C1 segment of cervical spinal cord (tissue), 14 donors: ENCODE measurements around the gene RAB25.

ENCODE experiments used
- DNase-seq, 14 donors: peaks; one replicate each; lab custom pipeline; 2025; lab: John Stamatoyannopoulos, UW

RAB25 gene

DNA sequence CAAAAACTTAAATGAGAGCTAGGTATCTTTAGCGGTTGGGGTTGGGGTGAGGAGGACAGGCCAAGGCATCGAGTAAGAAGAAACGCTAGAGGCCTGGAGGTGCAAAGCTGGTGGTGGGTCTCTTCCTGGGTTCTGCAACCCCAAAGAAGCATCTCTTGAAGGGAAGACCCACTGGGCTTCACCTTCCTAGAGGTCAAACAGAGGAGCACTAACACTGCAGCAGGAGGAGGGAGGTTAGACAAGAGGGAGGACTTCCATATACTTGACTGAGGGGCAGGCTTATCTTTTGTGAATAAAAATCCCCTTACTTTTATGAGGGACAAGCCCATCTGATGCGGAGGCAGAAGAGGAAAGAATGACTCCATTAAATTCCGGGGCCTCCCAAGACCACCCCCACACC lies 18.8 kb downstream of the RAB25 start:
- no peak for DNase-seq

DNA sequence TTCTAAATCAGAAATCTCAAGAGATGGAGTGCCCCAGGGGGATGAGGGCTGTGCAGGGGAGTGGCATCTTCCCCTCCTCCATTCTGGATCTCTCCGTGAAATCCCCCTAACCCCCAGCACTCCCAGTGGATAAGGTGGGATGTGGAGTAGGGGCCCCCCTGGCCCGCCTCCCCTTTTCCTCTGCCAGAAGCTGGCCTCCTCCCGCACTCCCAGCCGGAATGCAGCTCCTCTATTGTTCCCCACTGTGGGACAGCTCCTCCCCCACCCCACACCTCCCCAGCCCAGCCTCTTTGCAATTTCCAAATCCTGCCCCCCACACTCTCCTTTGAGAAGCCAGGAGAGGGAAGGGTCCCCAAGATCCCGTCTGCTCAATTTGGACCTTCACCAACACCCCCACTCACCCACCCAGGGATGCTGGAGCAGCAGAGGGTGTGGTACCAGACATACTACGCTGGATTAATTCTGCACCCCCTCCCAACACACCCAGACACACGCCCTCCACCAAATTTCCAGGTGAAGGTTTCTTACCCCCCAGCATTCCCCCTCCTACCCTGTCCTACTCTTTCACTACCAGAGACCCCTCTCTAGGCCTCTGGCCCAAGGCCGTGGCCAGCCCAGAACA lies 19.4 kb downstream of the RAB25 start:
- no peak for DNase-seq

DNA sequence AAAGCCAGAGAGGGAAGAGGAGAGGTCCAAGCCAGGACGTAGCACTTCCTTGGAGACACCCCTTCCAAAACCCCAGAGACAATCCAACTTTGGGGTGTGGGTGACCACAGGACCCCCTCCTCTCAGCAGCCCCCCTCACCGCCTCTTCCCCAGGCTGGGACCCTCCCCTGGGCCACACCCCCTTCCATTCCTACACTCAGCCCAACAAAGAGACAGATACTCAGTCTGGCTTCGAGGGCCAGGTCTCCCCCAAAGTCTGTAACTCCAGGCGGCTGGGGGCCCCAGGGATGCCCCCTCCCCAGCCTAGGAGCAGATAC lies 19.9 kb downstream of the RAB25 start:
- DNase-seq, result no peak

GRCh38 chr1:156081180-156081916 lies 20.4 kb downstream of the RAB25 start:
- DNase-seq, result no peak

DNA sequence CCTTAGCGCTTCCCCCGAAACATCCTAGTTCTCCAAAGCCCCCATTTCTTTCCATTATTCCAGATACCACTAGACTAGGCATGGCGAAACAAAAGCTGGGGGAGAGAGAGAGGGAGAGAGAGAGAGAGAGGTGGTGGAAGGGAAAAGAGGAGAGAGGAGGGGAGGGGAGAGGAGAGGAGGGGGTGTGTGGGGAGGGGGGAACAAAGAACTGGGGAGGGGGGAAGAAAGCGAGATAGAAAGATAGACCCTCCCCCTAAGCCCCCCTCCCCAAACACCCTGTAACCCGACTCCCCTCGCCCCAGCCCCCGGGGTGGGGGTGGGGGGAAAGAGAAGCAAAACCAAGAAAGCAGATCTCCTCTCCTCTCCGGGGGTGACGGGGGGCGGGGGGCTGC lies 21.0 kb downstream of the RAB25 start:
- no peak for DNase-seq

GRCh38 chr1:156082309-156083091 lies 21.5 kb downstream of the RAB25 start, which contains the start of gene MEX3A:
TSS of gene MEX3A (minus strand) at chr1:156082465. CDS start at chr1:156081998, 467 bp downstream.
- DNase-seq, result peak in 13 of 14 donors; percentile 17 to 74 (median 59)

DNA sequence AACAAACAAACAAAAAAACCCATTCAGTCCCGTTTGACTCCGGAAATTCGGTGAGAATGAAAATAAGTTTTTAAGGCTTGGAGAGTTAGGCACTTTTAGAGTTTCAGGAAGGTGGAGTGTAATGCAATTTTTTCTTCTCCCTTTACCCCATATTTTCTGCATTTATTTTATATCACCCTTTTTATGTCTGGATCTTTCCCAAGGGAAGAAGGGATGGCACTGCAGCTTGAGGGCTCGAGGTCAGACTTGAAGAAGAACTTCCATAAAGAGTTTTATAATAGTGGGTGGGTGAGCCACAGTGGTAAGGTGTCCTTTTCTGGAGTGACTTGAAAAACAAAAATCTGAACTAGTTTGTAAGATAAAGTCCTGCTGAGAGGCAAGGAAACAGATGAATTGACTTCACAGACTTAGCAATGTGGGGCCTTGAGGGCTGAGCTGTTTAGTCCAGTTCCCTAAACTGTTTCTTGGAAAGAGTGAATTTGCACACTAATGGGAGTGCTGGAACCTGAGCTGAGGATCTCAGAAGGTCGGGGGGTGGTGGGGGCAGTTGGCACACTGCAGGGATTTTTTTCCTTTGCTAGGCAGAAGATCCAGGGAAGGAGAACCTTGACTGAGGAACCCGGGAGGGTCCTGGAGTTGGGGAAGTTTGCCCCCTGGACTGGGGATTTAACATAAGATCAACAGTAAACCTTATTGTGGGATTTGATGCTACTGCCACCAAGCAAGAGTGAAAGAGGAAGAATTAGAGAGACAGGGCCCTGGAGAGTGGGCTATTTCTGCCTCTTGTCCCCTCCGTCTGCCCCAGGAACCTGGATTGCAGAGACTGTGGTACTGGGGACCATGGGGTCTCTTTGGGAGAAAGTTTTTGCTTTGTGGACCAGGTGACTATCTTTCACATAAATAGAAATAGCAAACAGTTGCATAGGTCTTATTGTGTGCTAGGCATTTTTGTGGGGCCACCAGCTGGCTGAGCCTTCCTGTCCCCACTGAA lies 23.1 kb downstream of the RAB25 start:
- DNase-seq, result no peak

DNA sequence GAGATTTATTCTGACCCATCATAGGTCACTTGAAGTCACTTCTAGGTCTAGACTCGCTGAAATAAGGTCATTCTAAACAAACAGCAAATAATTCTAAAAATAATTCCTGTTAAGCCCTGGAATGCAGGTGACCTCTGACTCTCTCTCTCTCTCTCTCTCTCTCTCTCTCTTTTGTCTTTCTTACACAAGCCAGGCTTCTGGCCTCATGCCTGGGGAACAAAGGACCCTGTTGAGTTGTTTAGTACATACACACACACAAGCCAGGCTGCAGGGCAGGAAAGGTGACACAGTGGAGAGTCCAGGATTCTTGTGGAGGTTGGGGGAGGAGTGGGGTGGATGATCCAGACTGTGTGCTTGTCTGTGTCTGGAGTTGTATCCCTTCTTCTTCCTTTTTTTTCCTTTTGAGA lies 25.3 kb downstream of the RAB25 start:
- DNase-seq, result no peak

GRCh38 chr1:156089704-156090103 lies 28.7 kb downstream of the RAB25 start:
- no peak for DNase-seq

DNA sequence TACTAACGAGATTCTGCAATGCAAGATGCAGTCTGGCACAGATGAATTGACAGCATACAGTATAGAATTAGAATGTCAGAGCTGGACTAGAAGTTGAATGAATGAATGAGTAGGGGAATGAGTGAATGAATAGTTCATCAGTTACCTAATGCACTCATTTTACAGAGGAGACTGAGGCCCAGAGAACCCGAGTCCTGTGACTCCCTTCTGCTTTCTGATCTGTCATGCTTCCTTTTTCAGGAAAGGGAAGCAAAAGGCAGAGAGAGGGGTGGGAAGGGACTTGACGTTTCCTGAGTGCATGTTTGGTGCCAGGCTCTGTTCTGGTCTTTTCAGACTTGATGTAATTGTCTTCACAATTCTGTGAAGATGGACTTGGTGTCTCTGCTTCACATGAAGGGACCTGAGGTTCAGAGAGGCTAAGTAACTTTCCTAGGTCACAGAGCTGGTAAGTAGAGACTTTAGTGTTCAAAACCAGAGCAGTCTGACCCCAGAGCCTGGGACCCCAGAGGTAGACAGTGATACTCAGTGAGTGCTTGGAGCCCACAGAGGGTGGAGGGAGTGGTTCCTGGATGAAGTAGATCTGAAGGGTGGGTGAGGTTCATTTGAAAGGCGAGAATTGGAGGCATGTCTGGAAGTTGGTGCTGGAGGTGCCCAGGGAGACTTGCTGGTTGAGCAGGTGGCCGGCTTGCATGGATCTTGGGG lies 29.3 kb downstream of the RAB25 start:
- peak in 4 of 14 donors; percentile 31 to 67 (median 46) for DNase-seq

- peak in 11 of 14 donors; percentile 12 to 78 (median 60) for DNase-seq
Observed at GRCh38 chr1:156090840-156091188, 29.9 kb downstream of the RAB25 start.

GRCh38 chr1:156091610-156092009 lies 30.6 kb downstream of the RAB25 start:
- DNase-seq, result no peak

DNA sequence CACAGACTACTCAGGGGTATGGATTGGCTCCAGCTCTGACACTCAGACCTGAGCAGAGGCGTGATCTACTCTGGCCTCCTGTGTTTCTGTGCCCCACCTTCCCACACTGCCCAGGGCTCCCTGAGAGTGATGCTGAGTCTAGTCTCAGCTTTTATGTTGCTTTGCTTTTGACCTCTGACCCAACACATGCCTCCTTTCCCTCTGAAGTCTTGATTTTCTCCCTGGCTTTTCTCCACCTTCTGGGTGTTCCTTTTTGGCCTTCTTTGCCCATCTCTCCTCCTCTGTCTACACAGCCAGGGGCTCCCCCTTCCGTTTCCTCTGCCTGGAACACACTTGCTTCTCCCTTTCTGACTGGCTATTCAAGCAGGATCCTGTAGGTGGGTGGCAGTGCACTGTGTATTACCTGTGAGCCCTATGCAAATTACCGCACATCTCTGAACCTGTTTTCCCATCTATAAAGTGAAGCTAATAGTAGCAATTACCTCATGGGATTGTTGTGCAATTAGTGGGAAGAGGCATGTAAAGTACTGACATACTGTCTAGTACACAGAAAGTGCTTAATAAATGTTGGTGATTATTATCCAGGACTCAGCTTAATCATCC lies 35.0 kb downstream of the RAB25 start:
- no peak for DNase-seq

- DNase-seq, result peak in 13 of 14 donors; percentile 37 to 83 (median 68)
Observed at GRCh38 chr1:156096640-156097391, 35.9 kb downstream of the RAB25 start.

DNA sequence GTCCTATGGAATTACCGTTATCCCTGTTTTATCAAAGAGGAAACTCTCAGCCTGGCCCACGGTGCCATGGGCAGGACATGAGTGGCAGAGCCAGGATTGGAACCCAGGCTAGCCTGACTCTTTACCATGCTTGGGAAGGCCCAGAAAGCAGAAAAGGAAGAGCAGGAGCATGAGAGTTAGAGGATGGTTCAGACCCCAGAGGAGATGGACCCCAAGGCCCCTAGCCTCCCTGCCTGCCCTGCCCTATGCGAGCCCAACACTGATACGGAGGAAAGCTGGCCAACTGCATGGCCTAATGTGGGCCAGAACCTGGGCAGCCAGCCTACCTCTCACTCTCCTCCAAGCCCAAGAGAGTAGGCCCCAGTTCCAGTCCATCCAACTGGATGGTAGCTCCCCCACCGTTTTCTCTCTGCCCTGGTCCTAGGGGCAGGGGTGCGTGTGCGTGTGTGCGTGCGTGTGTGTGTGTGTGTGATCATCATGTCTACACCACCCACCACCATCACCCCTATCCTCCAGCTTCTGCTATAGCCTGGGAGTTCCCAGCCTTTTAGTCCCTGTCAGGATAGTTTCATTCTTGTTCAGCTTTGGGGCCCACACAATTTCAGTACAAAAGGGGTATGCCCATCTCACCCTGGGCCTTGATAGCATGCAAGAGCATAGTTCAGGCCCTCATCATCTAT lies 36.7 kb downstream of the RAB25 start:
- DNase-seq, result no peak

- no peak for DNase-seq
Observed at GRCh38 chr1:156098784-156099183, 37.8 kb downstream of the RAB25 start.

DNA sequence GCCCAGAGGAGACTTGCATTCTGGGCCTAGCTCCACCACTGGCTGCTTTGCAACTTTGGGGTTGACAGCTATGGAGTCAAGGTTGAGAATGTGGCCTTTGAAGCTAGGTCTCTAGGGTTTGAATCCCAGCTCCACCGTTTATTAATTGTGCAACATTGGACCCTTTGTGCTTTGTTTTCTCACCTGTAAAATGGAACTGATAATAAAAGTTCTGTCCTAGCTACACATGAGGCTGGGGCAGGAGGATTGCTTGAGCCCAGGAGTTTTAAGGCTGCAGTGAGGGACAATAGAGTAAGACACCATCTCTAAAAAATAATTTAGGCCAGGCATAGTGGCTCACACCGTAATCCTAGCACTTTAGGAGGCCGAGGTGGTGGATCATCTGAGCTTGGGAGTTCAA lies 38.3 kb downstream of the RAB25 start:
- DNase-seq, result no peak

GRCh38 chr1:156100205-156100995 lies 39.4 kb downstream of the RAB25 start:
- DNase-seq, result no peak
